AG09319 (cell line): ENCODE data around the gene DYNLRB1.
A peak's percentile ranks its signal among the peaks of the same experiment; 100 is the strongest.

Experiments used
- DNase-seq: peaks from one replicate; pipeline ENCODE4 v3.0.0-alpha.2; 2010; ENCODE audit warnings: low read depth; ENCODE audit errors: extremely low read depth
- TF ChIP-seq, protein P1 (sequence below): IDR thresholded peaks from 2 replicates; pipeline ENCODE4 v1.5.1; 2011; ENCODE audit warnings: low read depth, mild to moderate bottlenecking, inconsistent platforms, low read length, moderate library complexity

Gene DYNLRB1

DNA sequence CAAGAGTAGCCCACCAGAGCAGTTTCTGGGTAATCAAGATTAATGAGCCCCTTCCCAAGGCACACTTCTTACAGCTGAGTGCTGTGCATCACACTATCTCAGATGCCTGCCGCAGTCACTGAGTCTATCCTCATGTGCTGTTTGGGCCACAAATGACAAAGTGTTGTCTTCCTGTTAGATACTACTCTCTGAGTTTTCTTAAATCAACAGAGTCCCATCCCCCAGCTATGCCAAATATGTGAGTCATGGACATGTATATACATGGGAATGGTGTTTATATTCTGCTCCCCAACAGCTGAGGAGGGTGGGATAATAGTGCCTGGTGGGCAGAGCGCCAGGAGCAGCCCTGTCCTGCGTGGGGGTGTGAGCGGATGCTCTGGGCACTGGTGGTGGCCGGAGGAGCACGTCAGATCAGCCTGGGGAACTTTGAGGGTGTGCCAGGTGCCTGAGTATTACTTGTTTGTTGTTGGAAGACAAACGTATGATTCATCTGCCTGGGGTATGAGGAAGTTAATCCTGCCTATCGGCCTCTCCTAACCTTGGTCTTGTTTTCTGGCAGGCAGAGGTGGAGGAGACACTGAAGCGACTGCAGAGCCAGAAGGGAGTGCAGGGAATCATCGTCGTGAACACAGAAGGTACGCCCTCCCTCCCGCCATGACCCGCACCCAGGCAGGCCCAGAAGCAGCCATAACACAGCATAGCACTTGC lies 9.6 kb downstream of the DYNLRB1 start:
- peak; percentile 98 for DNase-seq
- TF ChIP-seq, protein P1, sequence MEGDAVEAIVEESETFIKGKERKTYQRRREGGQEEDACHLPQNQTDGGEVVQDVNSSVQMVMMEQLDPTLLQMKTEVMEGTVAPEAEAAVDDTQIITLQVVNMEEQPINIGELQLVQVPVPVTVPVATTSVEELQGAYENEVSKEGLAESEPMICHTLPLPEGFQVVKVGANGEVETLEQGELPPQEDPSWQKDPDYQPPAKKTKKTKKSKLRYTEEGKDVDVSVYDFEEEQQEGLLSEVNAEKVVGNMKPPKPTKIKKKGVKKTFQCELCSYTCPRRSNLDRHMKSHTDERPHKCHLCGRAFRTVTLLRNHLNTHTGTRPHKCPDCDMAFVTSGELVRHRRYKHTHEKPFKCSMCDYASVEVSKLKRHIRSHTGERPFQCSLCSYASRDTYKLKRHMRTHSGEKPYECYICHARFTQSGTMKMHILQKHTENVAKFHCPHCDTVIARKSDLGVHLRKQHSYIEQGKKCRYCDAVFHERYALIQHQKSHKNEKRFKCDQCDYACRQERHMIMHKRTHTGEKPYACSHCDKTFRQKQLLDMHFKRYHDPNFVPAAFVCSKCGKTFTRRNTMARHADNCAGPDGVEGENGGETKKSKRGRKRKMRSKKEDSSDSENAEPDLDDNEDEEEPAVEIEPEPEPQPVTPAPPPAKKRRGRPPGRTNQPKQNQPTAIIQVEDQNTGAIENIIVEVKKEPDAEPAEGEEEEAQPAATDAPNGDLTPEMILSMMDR: no peak

DNA sequence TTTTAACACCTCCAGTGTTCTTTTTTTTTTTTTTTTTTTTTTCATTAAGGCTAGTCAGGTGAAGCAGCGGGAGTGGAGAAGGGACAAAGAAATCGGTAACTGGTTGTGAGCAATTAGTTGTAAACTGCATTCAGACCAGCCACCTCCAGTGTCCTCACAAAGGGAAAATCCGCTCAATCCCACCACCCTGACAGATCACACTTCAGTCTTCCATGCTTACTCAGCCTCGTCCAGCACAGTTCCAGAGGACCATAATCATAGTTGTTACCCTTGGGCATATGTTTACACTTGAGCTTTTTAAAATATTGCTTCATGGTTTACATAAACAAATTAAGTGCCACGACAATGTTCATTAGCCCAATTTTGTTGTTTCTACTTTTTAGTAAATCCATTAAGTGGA lies 10.2 kb downstream of the DYNLRB1 start:
- TF ChIP-seq, protein P1: no peak
- DNase-seq: no peak

DNA sequence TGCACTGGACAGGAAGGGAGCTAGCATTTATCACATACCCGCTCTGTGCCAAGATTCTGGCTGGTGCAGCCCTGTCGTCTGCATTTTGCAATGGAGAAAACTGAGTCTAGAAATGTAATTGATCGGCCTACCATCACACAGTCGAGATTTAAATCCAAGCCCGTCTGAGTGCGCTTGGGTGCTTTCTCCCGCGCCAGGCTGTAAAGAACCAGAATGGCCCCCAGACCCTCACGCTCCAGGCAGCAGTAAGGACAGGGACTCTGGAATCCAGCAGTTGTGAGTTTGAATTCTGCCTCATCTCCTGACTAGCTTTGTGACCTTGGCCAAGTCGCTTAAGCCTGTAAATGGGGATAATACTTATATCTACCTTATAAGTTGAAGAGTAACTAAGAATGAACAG lies 10.8 kb downstream of the DYNLRB1 start:
- TF ChIP-seq, protein P1: no peak
- DNase-seq: no peak

DNA sequence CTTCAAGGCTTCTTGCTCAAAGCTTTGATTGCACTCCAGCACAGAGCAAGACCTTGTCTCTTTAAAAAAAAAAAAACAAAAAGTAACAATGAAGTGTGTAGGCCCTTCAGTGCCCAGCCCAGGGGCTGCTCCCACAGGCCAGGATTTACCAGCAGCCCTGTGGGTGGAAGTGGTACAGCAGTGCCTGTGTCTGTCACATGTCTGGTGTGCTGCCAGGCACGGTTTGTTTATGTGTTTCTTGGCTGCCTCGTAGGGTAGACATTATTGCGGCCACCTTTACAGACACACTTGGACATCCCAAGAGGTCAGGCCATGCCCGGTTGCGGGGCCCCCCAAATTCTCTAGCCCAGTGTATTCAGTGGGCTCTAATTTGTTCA lies 12.7 kb downstream of the DYNLRB1 start:
- TF ChIP-seq, protein P1: no peak
- DNase-seq: no peak

DNA sequence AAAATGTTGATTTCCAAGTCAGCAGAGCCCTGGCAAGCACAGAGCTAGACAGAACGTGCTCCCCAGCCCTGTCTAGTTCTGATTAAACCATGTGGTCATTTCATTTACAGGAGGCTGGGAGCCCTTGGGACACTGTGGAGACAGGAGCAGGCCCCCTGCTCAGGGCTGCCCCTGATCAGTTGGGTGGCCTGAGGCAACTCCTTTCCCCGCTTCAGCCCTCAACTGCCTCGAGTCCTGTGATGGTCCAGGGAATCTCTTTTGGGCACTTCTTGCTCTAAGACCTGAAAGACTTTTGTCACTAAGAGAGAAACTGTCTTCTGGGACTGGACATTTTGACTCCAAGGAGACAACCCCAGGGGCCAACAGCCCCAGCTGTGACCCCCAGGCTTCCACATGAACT lies 13.5 kb downstream of the DYNLRB1 start:
- no peak for DNase-seq
- TF ChIP-seq, protein P1: no peak

DNA sequence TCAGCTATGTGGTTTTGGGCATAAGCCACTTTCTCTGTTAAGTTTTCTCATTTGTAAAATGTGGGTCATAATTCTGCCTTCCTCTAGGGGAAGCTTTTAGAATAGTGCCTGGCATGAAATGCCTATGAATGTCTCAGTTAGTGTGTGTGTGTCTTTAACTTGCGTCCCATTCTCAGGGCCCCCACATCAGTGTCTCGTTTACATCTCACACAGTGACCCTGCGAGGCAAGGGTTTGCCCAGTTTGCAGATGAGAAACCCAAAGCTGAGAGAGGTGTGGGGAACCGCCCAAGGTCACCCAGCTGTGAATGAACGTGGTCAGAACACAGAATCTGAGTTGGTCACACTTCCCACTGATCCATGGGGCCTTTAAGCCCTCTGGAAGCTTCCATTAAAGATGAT lies 14.1 kb downstream of the DYNLRB1 start:
- DNase-seq: no peak
- TF ChIP-seq, protein P1: no peak

DNA sequence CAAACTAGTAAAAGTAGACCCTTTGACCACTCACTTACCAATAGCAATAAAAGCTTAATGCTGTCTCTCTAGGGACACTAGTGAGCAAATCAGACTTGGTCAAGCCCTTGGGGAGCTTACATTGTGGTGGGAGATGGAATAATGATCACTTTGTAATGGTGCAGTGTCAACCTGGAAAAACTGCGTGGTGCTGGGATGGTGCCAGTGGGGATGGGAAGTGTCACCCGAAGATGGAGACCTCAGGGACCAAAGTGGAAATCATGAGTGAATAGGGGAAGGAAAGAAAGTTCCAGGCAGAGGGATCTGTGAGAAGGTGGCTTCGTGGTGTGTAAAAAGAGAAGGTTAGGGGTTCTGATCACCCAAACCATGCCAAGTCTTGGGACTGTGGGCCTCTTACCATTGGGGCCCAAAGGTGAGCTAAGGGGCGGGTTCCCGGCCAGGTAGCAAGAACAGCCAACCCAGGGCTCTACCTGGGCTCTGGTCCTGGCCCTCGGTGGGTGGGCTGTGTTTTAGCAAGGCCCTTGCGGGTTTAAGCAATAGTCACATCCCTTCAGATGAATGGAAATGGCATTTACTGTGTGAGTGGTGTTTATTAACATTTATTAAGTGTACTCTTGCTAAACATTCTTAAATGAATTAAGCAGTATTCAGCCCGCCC lies 15.5 kb downstream of the DYNLRB1 start:
- TF ChIP-seq, protein P1: no peak
- no peak for DNase-seq
